Measurements from ENCODE around the gene ZNF132. TPM values are rescaled to one million over a fixed set of nuclear protein-coding genes. Genes with fewer than 3 reads are reported as not detected.

ZNF132 gene
- total RNA-seq, 1 donor from 2014 or later, result 1.0 TPM

DNA sequence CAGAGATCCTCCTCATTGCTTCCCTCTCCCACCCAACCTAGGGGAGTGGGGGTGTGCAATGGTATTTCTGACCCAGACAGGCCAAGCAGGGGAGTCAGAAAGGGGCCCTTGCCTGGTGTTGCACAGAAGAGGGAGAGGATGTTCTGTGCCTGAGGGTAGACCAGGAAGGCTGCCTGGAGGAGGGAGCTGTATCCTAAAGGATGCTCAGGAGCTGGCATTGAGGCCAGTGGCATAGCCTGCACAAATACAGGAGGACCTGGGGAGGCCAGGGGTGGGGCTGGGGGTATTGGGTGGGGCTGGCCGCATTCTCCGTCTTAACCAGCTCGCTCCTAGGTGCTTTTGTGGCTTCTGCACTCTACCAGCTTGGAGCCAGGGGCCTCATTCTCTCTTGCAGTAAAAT, 40.0 kb downstream of the ZNF132 start:
- peaks cover 17% of the 10 kb centered on the region for H3K4me1 Mint-ChIP-seq
- Histone ChIP-seq H3K9ac (no peak overlapping the region), H3K79me2 (ENCODE audit: low read depth) (peaks cover 13% of the 10 kb centered on the region), H3K9me3 (ENCODE audit: low read depth) (no peaks in the 10 kb centered on the region), H3K4me2 (no peak overlapping the region), H3K27me3 (peaks cover 23% of the 10 kb centered on the region), H3K4me3 (no peak overlapping the region), H3K36me3 (no peaks in the 10 kb centered on the region), H2AFZ (replicated peaks) (no peak overlapping the region), H3K4me1 (peaks cover 3% of the 10 kb centered on the region), H3F3A (ENCODE audit: low read depth) (peaks cover 17% of the 10 kb centered on the region), H3K27ac (no peak overlapping the region), H4K20me1 (ENCODE audit: low read depth) (no peaks in the 10 kb centered on the region)
- TF ChIP-seq, protein P1, sequence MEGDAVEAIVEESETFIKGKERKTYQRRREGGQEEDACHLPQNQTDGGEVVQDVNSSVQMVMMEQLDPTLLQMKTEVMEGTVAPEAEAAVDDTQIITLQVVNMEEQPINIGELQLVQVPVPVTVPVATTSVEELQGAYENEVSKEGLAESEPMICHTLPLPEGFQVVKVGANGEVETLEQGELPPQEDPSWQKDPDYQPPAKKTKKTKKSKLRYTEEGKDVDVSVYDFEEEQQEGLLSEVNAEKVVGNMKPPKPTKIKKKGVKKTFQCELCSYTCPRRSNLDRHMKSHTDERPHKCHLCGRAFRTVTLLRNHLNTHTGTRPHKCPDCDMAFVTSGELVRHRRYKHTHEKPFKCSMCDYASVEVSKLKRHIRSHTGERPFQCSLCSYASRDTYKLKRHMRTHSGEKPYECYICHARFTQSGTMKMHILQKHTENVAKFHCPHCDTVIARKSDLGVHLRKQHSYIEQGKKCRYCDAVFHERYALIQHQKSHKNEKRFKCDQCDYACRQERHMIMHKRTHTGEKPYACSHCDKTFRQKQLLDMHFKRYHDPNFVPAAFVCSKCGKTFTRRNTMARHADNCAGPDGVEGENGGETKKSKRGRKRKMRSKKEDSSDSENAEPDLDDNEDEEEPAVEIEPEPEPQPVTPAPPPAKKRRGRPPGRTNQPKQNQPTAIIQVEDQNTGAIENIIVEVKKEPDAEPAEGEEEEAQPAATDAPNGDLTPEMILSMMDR (IDR thresholded peaks at IDR 0.05), result no peak
- TF ChIP-seq EZH2phosphoT487 (IDR thresholded peaks at IDR 0.05) (no peak), EZH2 (IDR thresholded peaks at IDR 0.05) (no peak)
- no peaks in the 10 kb centered on the region for H3K27me3 Mint-ChIP-seq (ENCODE audit: insufficient read depth, low read depth)
- H3K36me3 Mint-ChIP-seq, result peaks cover 14% of the 10 kb centered on the region
- H3K4me3 Mint-ChIP-seq, result peak overlapping the region; percentile 97
- no peak for DNase-seq (ENCODE audit: low spot score)
- peaks cover 7% of the 10 kb centered on the region for H3K9me3 Mint-ChIP-seq
- peak overlapping the region; percentile 62 for H3K27ac Mint-ChIP-seq

DNA sequence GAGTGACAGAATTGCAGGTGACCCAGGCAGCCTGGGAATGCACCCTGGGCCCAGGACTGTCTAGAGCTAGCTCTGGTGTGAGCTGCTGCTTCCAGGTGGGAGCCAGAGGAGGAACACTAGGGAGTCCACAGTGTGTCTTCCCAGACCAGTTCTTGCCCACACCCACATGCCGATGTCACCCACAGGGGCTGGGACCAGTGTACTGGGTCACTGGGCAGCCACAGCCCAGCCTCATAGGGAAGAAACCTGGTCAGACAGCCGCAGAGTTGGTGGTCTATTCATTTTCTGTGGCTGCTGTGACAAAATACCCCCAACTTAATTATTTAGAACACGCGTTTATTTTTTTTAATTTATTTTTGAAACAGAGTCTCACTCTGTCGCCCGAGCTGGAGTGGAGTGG, 41.4 kb downstream of the ZNF132 start:
- Mint-ChIP-seq H3K27me3 (ENCODE audit: insufficient read depth, low read depth) (no peaks in the 10 kb centered on the region), H3K4me1 (peaks cover 15% of the 10 kb centered on the region), H3K9me3 (peaks cover 3% of the 10 kb centered on the region), H3K36me3 (peaks cover 24% of the 10 kb centered on the region), H3K27ac (no peak overlapping the region), H3K4me3 (peak overlapping the region; percentile 35)
- Histone ChIP-seq H4K20me1 (ENCODE audit: low read depth) (peaks cover 7% of the 10 kb centered on the region), H3K79me2 (ENCODE audit: low read depth) (peaks cover 13% of the 10 kb centered on the region), H3F3A (ENCODE audit: low read depth) (peaks cover 24% of the 10 kb centered on the region), H3K4me1 (peaks cover 3% of the 10 kb centered on the region), H3K27me3 (peaks cover 23% of the 10 kb centered on the region), H3K27ac (no peak overlapping the region), H2AFZ (replicated peaks) (no peak overlapping the region), H3K36me3 (no peaks in the 10 kb centered on the region), H3K9me3 (ENCODE audit: low read depth) (no peaks in the 10 kb centered on the region), H3K4me3 (no peak overlapping the region), H3K4me2 (no peak overlapping the region), H3K9ac (no peak overlapping the region)
- TF ChIP-seq, protein P1 (IDR thresholded peaks at IDR 0.05), result no peak
- TF ChIP-seq EZH2 (IDR thresholded peaks at IDR 0.05) (no peak), EZH2phosphoT487 (IDR thresholded peaks at IDR 0.05) (no peak)
- no peak for DNase-seq (ENCODE audit: low spot score)

DNA sequence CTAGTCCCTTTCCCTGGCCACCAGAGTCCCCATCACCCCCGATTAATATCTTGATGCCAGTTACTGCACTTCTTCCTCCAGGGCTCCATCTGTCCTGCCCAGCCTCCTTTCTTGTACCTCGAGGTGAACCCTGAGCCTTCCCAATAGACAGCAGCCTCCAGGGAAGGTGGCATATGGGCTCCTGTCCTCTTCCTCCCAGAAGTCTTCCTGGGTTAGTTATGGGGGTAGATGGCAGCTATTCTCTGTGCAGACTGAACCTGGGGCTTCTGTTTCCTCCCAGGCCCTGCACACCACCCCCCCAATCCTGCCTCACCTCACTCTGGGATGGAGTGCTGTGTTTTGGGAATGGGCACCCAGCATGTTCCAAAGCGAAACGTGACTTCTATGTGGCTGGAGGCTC, 41.9 kb downstream of the ZNF132 start:
- H2AFZ ChIP-seq (replicated peaks), result no peak overlapping the region
- peak overlapping the region; percentile 35 for H3K4me3 Mint-ChIP-seq
- peaks cover 11% of the 10 kb centered on the region for H3K79me2 ChIP-seq (ENCODE audit: low read depth)
- H3K9ac ChIP-seq, result no peak overlapping the region
- peaks cover 7% of the 10 kb centered on the region for H4K20me1 ChIP-seq (ENCODE audit: low read depth)
- H3K4me1 Mint-ChIP-seq, result peaks cover 15% of the 10 kb centered on the region
- H3K27me3 Mint-ChIP-seq (ENCODE audit: insufficient read depth, low read depth), result no peaks in the 10 kb centered on the region
- no peak overlapping the region for H3K27ac ChIP-seq
- H3K9me3 ChIP-seq (ENCODE audit: low read depth), result no peaks in the 10 kb centered on the region
- no peak overlapping the region for H3K27ac Mint-ChIP-seq
- H3F3A ChIP-seq (ENCODE audit: low read depth), result peaks cover 26% of the 10 kb centered on the region
- DNase-seq (ENCODE audit: low spot score), result no peak
- peaks cover 3% of the 10 kb centered on the region for H3K4me1 ChIP-seq
- peaks cover 23% of the 10 kb centered on the region for H3K27me3 ChIP-seq
- no peak for TF ChIP-seq EZH2 (IDR thresholded peaks at IDR 0.05)
- TF ChIP-seq, protein P1 (IDR thresholded peaks at IDR 0.05), result no peak
- no peak for TF ChIP-seq EZH2phosphoT487 (IDR thresholded peaks at IDR 0.05)
- no peaks in the 10 kb centered on the region for H3K36me3 ChIP-seq
- H3K4me2 ChIP-seq, result no peak overlapping the region
- peaks cover 1% of the 10 kb centered on the region for H3K9me3 Mint-ChIP-seq
- peaks cover 24% of the 10 kb centered on the region for H3K36me3 Mint-ChIP-seq
- no peak overlapping the region for H3K4me3 ChIP-seq

Data from neural progenitor cell (in vitro differentiated cells).